Astrocyte (in vitro differentiated cells and primary cell): ENCODE results near the gene PBLD.

Experiments used
- EZH2 ChIP-seq: IDR thresholded peaks from 2 replicates; pipeline ENCODE4 v1.6.1; 2012; ENCODE audit warnings: mild to moderate bottlenecking, low read length, inconsistent platforms; ENCODE audit not compliant: insufficient read depth
- TF ChIP-seq, protein P1 (sequence below): IDR thresholded peaks from 2 replicates; pipeline ENCODE4 v1.5.1; 2011; ENCODE audit warnings: low read depth, mild to moderate bottlenecking, inconsistent platforms, low read length, moderate library complexity; ENCODE audit not compliant: insufficient read depth

DNA sequence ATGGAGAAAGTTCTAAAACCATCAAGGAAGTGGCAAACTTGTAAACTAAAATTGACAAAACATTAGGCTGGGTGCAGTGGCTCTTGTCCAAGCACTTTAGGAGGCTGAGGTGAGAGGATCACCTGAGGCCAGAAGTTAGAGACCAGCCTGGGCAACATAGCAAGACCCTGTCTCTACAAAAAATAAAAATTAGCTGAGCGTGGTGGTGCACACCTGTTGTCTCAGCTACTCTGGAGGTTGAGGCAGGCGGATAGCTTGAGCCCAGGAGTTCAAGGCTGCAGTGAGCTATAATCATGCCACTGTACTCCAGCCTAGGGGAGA is 30.3 kb downstream of the PBLD start:
- TF ChIP-seq, protein P1, sequence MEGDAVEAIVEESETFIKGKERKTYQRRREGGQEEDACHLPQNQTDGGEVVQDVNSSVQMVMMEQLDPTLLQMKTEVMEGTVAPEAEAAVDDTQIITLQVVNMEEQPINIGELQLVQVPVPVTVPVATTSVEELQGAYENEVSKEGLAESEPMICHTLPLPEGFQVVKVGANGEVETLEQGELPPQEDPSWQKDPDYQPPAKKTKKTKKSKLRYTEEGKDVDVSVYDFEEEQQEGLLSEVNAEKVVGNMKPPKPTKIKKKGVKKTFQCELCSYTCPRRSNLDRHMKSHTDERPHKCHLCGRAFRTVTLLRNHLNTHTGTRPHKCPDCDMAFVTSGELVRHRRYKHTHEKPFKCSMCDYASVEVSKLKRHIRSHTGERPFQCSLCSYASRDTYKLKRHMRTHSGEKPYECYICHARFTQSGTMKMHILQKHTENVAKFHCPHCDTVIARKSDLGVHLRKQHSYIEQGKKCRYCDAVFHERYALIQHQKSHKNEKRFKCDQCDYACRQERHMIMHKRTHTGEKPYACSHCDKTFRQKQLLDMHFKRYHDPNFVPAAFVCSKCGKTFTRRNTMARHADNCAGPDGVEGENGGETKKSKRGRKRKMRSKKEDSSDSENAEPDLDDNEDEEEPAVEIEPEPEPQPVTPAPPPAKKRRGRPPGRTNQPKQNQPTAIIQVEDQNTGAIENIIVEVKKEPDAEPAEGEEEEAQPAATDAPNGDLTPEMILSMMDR: no peak
- no peak for TF ChIP-seq EZH2
